HG03354 (cell line): ENCODE measurements around the gene NUBPL.
"Not testable (repeated sequence)": the region's sequence is repeated elsewhere in the genome, so short reads cannot be mapped to it uniquely, and the experiment has no call there.

Experiments used
- ATAC-seq: cut with Tn5 transposase; IDR thresholded peaks from one replicate; pipeline ENCODE4 v1.9.1; 2021; ENCODE audit warnings: mild to moderate bottlenecking; ENCODE audit not compliant: unreplicated experiment, poor library complexity, severe bottlenecking

The NUBPL gene

DNA sequence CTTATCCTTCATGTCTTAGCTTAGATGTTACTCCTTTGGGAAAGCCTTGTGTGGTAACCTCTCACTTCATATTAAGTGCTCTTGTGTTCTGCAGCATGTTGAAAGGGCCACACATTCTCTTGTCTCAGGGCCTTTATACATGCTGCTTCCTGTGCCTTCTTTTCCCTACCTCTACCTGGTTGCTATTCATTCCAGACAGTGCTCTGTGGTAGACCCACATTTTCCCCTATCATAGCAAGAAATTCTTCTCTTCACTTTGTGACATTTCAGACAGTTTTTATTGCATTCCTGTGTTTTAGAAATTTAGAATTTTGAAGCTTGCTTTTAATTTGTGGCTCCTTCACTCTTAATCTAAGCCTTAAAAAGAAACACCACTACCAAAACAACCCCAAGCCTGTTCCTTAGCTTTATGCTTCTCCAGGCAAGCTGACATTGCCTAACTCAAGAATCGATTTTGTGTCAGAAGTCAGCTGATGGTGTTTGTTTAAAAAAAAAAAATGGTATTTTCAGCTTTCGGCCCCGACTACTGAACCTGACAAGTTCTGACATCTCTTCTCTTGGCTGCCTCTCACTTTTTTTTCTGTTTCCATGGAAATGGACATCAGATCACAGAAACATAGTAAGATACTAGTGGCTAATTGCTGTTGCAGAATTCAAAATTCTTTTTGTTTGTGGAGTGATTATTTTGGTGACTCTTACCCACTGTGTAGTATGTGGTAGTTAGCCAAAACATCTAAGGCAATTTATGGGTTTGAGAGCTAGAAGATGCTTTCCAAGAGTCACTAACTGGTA, 156.3 kb downstream of the NUBPL start:
- ATAC-seq: no peak

DNA sequence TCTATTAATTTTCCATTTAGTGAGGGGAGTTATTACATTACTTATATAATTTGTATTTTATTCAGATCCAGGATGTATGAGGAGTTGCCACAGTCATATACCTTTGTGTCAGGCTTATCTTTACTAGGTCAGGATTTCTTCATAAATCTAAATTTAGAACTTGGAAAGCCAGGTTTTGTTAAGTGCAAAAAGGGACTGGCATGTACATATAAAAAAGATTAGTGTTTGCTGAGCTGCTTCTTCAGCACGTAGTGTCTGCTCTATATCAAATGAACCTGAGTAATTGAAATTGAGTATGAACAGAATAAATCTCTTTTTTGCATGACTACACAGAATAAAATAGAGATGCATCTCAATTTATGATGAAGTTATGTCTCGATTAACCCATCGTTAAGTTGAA, 157.4 kb downstream of the NUBPL start:
- no peak for ATAC-seq

- ATAC-seq: no peak
Measured at GRCh38 chr14:31718985-31719384, 157.8 kb downstream of the NUBPL start.

DNA sequence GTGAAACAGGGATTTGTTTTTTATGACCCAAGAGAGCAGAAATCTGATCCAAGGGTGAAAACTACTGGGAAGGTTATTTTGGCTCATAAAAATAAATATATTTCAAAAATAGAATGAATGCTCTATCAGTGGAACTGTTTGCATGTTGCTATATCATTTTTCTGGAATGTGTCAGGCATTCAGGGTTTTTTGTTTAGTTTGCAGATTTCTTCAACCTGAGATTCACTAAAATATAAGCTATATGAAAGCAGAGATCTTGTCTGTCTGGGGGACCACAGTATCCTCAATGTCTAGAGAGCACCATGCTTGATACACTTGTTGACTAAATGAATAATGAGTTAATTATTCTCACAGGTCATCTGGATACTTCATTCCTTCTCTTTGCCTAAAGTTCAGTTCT, 165.1 kb downstream of the NUBPL start:
- no peak for ATAC-seq

- ATAC-seq: no peak
Measured at GRCh38 chr14:31727797-31728196, 166.6 kb downstream of the NUBPL start.

DNA sequence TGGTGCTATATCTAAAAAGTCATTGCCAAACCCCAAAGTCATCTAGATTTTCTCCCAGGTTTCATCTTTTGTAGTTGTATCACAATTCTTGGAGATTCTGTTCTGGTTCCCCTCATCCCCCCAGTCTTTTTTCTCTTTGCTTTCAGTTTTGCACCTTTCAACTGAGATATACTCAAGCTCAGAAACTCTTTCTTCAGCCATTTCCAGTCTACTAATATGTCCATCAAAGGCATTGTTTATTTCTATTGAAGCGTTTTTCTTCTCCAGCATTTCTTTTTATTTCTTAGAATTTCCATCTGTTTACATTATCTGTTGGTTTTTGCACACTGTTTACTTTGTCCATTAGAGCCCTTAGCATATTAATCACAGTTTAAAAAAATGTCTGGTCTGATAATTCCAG, 179.5 kb downstream of the NUBPL start:
- no peak for ATAC-seq

DNA sequence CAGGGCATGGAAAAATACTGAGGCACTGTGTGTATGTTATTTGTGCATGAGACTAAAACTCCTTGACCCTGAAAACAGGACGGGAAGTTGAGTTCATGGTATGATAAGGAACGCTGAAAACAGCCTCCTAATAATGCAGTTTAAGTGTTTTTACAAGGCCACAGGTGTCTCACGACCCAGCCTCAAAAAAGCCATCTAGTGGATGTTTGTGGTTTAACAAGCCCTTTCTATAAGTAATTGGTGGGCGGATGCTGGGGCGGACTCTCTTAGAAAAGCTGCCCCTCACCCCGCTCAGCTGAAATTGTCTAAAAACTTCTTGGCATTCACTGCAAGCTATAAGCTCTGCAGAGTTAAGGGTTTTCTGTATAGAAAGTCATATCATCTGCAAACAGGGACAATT, 184.5 kb downstream of the NUBPL start:
- ATAC-seq: no peak

GRCh38 chr14:31746326-31746725, 185.1 kb downstream of the NUBPL start:
- no peak for ATAC-seq

DNA sequence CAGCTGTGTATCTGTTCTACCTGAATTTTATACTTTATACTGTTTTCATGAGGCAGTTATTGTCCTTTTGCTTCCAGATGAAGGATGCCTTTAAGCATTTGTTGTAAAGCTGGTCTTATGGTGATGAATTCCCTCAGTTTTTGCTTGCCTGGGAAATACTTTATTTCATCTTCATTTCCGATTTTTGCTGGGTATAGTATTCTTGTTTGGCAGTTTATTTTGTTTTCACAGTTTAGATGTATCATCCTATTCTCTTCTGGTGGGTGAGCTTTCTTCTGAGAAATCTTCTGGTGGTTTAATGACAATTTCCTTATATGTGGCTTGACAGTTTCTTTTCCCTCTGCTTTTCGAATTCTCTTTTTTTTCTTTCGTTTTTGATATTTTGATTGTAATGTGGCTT, 188.1 kb downstream of the NUBPL start:
- no peak for ATAC-seq

GRCh38 chr14:31751047-31751446, 189.8 kb downstream of the NUBPL start:
- ATAC-seq: not testable (repeated sequence)

DNA sequence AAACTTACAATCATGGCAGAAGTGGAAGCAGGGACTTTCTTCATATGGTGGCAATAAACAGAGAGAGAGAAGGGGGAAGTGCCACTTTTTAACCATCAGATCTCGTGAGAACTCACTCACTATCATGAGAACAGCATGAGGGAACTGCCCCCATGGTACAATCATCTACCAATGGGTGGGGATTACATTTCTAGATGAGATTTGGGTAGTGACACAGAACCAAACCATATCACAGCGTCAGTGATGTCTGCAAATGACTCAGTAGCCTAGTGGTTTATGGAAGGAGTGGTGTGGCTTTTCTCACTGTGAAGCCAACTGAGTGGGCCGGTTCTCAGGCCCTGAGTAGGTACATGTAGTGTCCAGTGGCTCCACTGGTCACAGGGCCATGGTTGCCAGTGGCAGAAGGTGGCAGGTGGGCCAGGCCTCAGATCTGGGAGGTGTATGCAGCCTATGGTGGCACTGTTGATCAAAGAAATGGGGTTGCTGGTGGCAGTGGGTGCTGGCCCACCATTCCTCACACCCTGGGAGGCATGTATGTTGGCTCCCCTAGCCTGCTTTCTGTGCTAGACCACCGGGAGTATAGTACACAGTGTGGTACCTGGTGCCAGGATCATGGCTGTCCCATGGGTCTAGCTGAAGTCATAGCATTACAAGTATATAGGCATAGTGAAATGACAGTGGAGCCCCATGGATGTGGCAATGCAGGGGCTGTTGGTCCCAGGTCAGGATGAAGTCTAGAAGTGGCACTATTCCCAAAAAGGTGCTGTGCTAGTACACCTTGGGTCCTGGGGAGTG, 191.9 kb downstream of the NUBPL start:
- no peak for ATAC-seq

DNA sequence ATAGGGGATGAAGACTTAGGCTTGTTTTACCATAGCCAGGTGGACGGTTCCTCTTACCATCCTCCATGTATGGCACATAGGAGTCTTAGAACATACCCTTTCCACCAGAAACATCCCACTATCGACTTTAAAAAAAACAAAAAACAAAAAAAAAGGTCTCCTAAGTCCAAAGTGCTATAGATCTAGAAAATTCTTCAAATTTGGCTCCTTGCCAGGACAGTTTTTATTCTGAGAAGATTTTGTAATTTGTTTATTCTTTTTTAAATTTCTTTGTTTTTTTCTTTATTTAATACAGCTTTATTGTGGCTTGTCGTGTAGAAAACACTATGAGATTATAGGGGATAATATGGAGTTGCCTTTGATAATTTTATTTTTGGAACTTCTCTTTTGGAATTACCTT, 197.7 kb downstream of the NUBPL start:
- ATAC-seq: no peak

DNA sequence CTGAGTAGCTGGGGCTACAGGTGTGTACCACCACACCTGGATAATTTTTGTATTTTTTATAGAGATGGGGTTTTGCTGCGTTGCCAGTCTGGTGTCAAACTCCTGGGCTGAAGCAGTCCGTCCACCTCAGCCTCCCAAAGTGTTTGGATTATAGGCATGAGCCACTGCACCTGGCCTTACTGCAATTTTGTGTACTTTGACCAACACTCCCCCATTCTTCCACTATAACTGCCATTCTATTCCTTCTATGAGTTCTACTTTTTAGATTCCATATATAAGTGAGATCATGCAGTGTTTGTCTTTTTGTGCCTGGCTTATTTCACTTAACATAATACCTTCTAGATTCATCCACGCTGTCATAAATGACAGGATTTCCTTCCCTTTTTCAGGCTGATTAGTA, 199.1 kb downstream of the NUBPL start:
- no peak for ATAC-seq

DNA sequence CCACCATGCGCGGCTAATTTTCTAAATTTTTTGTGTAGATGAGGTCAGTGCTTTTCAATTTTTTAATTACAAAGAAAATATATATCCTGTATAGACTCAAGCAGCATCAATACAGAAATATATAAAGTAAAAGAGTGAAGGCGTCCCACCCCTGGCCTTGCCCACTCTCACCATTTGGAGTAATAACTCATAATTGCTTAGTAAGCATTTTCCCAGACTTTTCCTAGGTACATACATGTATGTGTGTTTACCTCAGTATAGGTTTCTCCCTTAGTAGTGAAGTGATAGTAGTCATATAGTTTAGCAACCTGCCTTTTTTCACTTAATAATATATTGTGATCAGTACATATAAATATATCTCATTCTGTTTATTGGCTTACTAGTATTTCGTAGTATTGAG, 200.1 kb downstream of the NUBPL start:
- ATAC-seq: no peak

DNA sequence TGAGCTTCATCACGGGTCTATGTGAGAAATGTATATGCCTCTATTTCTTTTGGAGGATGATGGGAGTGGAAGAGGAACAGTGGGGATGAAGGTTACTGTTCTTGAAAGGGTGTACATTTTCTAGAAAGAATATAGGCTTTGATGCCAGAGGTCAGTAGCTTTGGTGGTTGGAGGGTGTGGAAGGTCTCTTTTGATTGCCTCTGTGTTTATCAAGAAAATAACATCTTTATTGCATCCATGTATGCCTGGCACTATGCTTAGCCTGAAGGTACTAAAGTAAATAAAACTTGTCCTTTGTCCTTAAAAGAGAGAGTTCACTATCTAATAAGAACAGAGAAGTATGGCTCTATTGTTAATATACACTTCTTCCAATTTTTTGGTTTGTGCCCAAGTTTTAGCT, 201.8 kb downstream of the NUBPL start:
- no peak for ATAC-seq

DNA sequence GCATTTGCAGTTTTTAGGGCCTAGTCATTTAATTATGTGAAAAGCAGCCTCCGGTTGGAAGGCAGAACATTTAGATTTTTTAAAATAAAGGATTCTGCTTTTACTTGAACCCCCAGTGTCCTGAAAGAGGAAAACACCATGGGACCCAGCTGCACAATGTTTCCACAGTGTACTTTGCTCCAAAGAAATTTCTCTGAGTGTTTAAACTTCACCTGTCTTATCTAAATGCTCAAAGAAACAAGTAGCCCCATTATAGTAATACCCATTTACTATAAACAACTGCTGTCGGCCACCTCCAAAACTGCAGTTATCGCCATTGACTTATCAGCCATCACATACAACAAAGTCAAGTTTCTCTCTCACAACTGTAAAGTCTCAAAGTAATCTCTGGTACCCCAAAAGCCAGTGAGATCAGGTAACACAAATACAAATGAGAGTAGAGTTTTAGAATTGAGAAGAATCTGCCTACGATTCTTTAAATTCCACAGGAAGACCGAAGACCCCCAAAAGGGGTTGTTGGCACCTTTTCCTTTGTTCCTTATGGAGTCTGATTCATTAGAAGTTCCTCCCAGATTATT, 205.2 kb downstream of the NUBPL start:
- ATAC-seq: no peak

GRCh38 chr14:31768355-31768754, 207.2 kb downstream of the NUBPL start:
- no peak for ATAC-seq

- no peak for ATAC-seq
Measured at GRCh38 chr14:31770271-31770670, 209.1 kb downstream of the NUBPL start.

GRCh38 chr14:31774567-31774966, 213.4 kb downstream of the NUBPL start:
- ATAC-seq: no peak

DNA sequence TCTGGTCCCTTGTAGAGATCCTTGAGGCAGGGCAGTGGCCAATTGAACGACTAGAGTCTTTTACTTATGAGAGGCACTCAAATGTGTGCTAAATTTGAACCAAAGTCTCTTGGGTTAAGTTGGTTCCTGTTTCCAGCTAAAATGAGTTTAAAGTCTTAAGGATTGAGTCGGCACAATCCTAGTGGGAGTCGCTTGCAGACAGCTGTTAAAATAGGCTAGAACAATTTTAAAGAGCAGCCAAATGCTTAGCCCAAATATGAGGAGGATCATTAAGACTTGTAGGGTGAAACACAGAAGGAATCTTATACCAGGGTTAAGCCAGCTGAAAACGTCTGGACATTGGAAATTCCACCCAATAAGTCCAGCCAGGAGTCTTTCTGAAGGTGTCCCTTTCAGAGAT, 216.1 kb downstream of the NUBPL start:
- no peak for ATAC-seq

- no peak for ATAC-seq
Measured at GRCh38 chr14:31781578-31781977, 220.4 kb downstream of the NUBPL start.
